ENCODE results near the gene ATL3.
A peak's percentile ranks its signal among the peaks of the same experiment; 100 is the strongest.
"Not testable (repeated sequence)": the region's sequence is repeated elsewhere in the genome, so short reads cannot be mapped to it uniquely, and the experiment has no call there.

Gene ATL3

DNA sequence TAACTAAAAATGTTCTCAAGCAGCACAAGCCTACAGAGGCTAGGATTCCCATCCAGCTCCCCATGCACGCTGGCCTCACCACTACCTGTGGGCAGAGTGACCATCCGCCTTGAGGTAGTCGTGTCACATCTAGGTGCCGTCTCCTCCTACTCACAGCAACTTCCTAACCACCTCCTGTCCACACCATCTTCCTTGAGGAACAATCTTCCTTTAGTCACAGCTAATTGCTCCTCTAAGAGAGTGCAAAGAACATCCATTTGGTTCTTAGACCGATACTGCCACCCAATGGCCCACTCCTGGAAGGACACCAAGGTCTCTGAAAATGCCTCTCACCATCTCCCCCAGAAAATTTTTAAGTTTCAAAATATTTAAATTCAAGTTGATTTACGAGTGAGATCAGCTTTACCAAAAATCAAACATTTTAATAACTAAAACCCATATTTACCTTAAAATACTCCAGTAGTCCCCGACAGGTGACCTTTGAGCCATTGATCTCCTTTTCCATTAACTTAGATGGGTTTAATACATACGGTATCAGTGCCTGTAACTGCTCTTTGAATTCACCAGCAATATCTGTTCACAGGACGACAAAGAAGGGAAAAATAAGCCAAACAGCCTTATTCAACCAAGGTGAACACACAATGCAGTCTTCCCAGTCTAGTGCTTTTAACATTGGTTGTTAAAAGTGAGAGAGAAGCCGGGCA is 35.3 kb downstream of the ATL3 start:
- Mint-ChIP-seq H3K4me3 (no peak overlapping the region), H3K27ac (peak overlapping the region in 1 of 3 experiments; percentile 1)
- TF ChIP-seq, protein P1, sequence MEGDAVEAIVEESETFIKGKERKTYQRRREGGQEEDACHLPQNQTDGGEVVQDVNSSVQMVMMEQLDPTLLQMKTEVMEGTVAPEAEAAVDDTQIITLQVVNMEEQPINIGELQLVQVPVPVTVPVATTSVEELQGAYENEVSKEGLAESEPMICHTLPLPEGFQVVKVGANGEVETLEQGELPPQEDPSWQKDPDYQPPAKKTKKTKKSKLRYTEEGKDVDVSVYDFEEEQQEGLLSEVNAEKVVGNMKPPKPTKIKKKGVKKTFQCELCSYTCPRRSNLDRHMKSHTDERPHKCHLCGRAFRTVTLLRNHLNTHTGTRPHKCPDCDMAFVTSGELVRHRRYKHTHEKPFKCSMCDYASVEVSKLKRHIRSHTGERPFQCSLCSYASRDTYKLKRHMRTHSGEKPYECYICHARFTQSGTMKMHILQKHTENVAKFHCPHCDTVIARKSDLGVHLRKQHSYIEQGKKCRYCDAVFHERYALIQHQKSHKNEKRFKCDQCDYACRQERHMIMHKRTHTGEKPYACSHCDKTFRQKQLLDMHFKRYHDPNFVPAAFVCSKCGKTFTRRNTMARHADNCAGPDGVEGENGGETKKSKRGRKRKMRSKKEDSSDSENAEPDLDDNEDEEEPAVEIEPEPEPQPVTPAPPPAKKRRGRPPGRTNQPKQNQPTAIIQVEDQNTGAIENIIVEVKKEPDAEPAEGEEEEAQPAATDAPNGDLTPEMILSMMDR (IDR thresholded peaks at IDR 0.05; ENCODE audit: unreplicated experiment in 3 of 3): peak; percentile 81 to 89 (median 82)

DNA sequence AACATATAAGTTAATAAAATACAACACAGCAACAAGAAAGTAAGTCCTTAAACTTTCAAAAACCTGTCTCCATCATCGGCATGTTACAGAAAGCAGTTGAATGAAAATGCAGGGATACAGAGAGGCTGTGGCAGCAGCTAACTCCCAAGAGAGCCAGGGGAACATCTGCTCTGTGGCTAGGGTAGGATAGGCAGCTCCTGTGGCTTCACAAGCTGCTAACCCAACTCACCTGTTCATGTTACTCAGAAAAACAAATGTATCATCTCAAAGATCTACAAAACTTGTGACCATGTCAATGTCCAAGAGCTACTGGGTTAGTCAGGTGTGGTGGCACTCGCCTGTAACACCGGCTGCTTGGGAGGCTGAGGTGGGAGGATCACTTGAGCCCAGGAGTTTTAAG is 41.8 kb downstream of the ATL3 start:
- Mint-ChIP-seq H3K4me3 (no peak overlapping the region), H3K27ac (no peak overlapping the region), H3K9me3 (no peaks in the 10 kb centered on the region), H3K27me3 (ENCODE audit: low read depth) (no peaks in the 10 kb centered on the region), H3K4me1 (no peaks in the 10 kb centered on the region), H3K36me3 (ENCODE audit: low read depth) (peaks cover 42% of the 10 kb centered on the region)
- TF ChIP-seq, protein P1 (IDR thresholded peaks at IDR 0.05; ENCODE audit: unreplicated experiment in 3 of 3): no peak

More for the DNA sequence above, 35.3 kb downstream of the ATL3 start:
- H3K27me3 Mint-ChIP-seq (ENCODE audit: low read depth): no peaks in the 10 kb centered on the region
- no peaks in the 10 kb centered on the region for H3K4me1 Mint-ChIP-seq
- peaks cover 33% of the 10 kb centered on the region for H3K36me3 Mint-ChIP-seq (ENCODE audit: low read depth)
- H3K9me3 Mint-ChIP-seq: no peaks in the 10 kb centered on the region

DNA sequence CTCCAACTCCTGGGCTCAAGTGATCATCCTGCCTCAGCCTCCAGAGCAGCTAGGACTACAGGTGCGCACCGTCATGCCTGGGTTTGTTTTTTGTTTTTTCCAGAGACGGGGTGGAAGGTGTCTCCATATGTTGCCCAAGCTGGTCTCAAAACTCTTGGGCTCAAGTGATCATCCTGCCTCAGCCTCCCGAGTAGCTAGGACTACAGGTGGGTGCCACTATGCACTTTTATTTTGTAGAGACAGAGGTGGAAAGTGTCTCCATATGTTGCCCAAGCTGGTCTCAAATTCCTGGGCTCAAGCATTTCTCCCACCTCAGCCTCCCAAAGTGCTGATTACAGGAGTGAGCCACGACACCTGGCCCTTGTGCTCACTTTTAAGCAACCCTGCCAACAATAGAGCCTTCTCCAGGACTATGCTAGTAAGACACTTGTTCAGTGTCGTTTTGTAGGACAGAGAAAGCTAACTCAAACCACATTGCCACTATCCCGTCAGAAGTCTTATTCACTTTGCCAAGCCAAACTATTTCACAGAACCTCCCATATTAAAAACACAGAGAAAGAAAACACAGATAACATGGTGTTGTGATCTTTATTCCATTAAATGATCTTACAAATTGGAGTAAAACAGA is 47.5 kb downstream of the ATL3 start:
- no peak overlapping the region for H3K4me3 Mint-ChIP-seq
- no peak overlapping the region for H3K27ac Mint-ChIP-seq
- H3K27me3 Mint-ChIP-seq (ENCODE audit: low read depth): peaks cover 13% of the 10 kb centered on the region
- H3K36me3 Mint-ChIP-seq (ENCODE audit: low read depth): peaks cover 5% of the 10 kb centered on the region
- H3K9me3 Mint-ChIP-seq: no peaks in the 10 kb centered on the region
- TF ChIP-seq, protein P1 (IDR thresholded peaks at IDR 0.05; ENCODE audit: unreplicated experiment in 3 of 3): no peak
- no peaks in the 10 kb centered on the region for H3K4me1 Mint-ChIP-seq

DNA sequence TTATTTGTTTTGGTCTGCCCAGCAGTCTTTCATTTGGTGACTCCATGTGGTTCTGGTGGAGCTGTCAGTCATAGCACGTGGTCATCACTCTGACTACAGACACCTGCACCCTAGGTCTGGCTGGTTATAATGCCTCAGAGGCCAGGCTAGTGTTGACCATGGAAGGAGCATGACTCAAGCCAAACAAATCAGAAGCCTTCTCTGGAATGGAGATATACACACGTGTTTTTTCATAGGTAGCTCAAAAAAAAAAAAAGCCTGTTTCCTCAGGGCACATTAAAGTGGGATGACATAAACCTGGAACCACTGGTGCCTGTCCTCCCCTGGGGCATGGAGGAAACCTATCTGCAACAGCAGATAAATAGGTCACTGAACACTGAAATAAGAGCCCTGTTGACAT is 48.9 kb downstream of the ATL3 start:
- Mint-ChIP-seq H3K27me3 (ENCODE audit: low read depth) (peaks cover 13% of the 10 kb centered on the region), H3K4me1 (no peaks in the 10 kb centered on the region), H3K36me3 (ENCODE audit: low read depth) (no peaks in the 10 kb centered on the region), H3K27ac (no peak overlapping the region), H3K4me3 (no peak overlapping the region), H3K9me3 (no peaks in the 10 kb centered on the region)
- TF ChIP-seq, protein P1 (IDR thresholded peaks at IDR 0.05; ENCODE audit: unreplicated experiment in 3 of 3): no peak

DNA sequence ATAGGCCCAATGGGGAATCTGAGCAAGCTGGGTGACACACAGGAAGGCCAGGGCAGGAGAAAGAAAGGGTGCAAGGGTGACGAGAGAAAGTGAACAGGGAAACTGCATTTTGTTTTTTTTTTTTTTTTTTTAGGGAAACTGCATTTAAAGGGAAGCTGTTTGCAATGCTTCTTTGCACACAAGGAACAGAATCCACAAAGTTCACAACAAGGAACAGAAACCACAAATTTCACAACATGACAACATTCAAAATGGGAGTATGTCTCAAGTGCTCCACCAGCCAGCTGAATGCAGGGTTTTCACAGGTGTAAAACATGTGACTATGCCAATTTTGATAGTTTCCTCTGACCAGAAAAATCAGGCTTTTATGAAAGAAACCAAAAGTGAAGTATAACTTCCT is 50.1 kb downstream of the ATL3 start:
- Mint-ChIP-seq H3K4me1 (no peaks in the 10 kb centered on the region), H3K36me3 (ENCODE audit: low read depth) (no peaks in the 10 kb centered on the region), H3K27ac (no peak overlapping the region), H3K4me3 (no peak overlapping the region), H3K9me3 (no peaks in the 10 kb centered on the region), H3K27me3 (ENCODE audit: low read depth) (peaks cover 13% of the 10 kb centered on the region)
- TF ChIP-seq, protein P1 (IDR thresholded peaks at IDR 0.05; ENCODE audit: unreplicated experiment in 3 of 3): no peak

DNA sequence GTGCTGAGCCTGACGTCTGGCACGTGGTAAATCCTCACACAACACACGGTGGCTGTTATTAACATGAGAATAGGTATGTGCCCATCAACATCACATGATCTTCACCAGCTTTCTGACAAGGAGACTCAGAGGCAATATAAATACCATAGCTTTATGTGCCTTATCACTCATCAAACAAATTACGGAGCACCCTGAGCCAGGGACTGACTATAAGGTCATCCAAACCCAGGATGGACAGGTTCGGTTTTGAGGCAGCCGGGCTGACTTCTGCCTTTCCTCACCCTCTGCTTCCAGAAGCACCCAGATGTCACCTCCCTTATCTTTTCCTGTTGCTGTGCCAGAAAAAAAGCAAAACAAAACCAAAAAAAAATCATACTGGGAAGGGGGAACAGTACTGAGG is 51.2 kb downstream of the ATL3 start:
- Mint-ChIP-seq H3K36me3 (ENCODE audit: low read depth) (no peaks in the 10 kb centered on the region), H3K4me1 (no peaks in the 10 kb centered on the region), H3K27me3 (ENCODE audit: low read depth) (peaks cover 13% of the 10 kb centered on the region), H3K9me3 (no peaks in the 10 kb centered on the region), H3K27ac (no peak overlapping the region), H3K4me3 (no peak overlapping the region)
- TF ChIP-seq, protein P1 (IDR thresholded peaks at IDR 0.05; ENCODE audit: unreplicated experiment in 3 of 3): no peak

DNA sequence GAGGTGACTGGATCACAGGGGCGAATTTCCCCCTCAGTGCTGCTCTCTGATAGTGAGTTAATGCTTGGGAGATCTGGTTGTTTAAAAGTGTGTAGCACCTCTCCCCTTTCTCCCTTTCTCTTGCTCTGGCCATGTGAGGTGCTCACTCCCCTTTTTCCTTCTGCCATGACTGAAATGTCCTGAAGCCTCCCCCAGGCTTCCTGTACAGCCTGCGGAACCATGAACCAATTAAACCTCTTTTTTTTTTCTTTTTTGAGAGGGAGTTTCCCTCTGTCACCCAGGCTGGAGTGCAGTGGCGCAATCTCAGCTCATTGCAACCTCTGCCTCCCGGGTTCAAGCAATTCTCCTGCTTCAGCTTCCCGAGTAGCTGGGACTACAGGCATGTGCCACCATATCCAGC is 53.5 kb downstream of the ATL3 start:
- H3K36me3 Mint-ChIP-seq (ENCODE audit: low read depth); H3K4me1 Mint-ChIP-seq; H3K9me3 Mint-ChIP-seq; H3K27ac Mint-ChIP-seq; H3K4me3 Mint-ChIP-seq: not testable (repeated sequence)
- peaks cover 18% of the 10 kb centered on the region for H3K27me3 Mint-ChIP-seq (ENCODE audit: low read depth)

Data from nephron (organoid).